ACC112 (cell line): Measurements from ENCODE around the gene UBE2D1.

Experiments
- H2AFZ ChIP-seq: fragments of 200-600 bp; sonication (generic); one replicate; pipeline ENCODE4 v1.6.0; 2017; ENCODE audit warnings: antibody characterized with exemption, low read length; ENCODE audit not compliant: unreplicated experiment
- H3K27ac ChIP-seq: fragments of 200-600 bp; sonication (generic); 2 replicates; pipeline ENCODE4 v1.5.1; 2014; ENCODE audit warnings: low read depth, mild to moderate bottlenecking, antibody characterized with exemption, low read length, moderate library complexity
- H3K27me3 ChIP-seq: fragments of 200-600 bp; sonication (generic); 2 replicates; pipeline ENCODE4 v1.6.1; 2014; ENCODE audit warnings: mild to moderate bottlenecking, antibody characterized with exemption, low read length, moderate library complexity, mixed read lengths; ENCODE audit not compliant: insufficient read depth
- H3K36me3 ChIP-seq: fragments of 200-600 bp; sonication (generic); 2 replicates; pipeline ENCODE4 v1.6.1; 2016; ENCODE audit warnings: mild to moderate bottlenecking, antibody characterized with exemption, low read length, moderate library complexity, mixed read lengths; ENCODE audit not compliant: insufficient read depth
- H3K4me1 ChIP-seq: fragments of 200-600 bp; sonication (generic); one replicate; pipeline ENCODE4 v1.6.1; 2016; ENCODE audit warnings: low read length, mixed read lengths; ENCODE audit not compliant: insufficient read depth, unreplicated experiment, control insufficient read depth
- H3K4me3 ChIP-seq: fragments of 200-600 bp; sonication (generic); 2 replicates; pipeline ENCODE4 v1.5.1; 2014; ENCODE audit warnings: mild to moderate bottlenecking, low read depth, low read length
- H3K79me2 ChIP-seq: fragments of 200-600 bp; sonication (generic); one replicate; pipeline ENCODE4 v1.6.0; 2016; ENCODE audit warnings: low read length; ENCODE audit not compliant: control insufficient read depth, unreplicated experiment, insufficient read depth

The UBE2D1 gene

DNA sequence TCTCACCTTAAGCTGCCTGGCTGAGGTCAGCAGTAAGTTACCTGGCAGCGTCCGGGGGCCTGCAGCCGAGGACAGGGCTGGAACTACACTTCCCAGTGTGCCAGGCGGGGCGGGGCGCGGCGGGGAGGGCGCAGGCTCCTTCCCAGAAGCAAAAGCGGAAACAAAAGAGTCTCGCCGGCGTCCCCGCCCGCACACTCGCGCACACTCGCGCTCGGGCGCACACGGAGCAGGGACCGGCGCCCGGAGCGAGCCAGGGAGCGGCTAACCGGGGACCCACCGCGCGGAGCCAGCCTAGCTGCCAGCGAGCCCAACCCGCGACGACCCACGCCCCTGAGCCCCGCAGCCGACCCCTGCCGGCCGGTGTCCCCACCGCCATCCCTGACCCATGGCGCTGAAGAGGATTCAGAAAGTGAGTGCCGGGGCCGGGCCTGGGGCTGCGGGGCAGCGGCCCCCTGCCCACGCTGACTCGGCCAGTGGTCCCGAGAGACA is at the start of gene UBE2D1:
UBE2D1 (plus strand) TSS at position 190 of the 489 bp plus-strand sequence; CDS start at position 386, 196 bp downstream.
- Histone ChIP-seq H3K27me3 (peaks cover 17% of the 10 kb centered on the region; the same call in 1 of the 2 replicates), H2AFZ (peak within 1 kb of the TSS; percentile 74), H3K4me1 (peaks cover 6% of the 10 kb centered on the region), H3K79me2 (peaks cover 31% of the 10 kb centered on the region), H3K27ac (no peak within 1 kb of the TSS), H3K36me3 (no peaks in the 10 kb centered on the region), H3K4me3 (peak within 1 kb of the TSS; percentile 93)

DNA sequence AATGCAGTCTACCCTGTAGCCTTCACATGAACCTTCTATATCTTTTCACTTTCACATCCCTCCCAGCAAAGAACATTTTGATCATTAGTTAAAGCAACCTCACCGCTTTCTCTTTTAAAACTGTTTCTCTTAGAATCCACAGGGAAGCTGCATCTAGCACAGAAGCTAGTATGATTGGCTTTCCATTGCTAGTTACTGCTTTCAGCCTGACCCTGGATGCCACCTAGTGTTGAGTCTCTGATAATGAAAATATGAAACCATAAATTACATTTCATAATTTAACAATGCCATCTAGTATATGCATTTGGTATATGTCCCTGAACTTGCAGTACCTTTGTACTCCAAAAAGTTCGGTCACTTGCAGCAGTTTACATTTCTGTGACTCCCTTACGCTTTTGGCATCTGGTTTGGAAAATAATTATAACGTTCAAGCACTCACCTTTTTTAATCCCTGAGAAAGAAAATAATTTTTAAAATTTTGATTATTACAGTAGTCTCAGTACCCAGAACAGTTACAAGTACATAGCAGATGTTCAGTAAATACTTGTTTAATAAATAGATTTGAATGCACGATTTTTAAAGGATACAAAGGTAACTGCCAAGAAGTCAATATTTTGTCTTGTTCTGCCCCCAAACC is 43.1 kb upstream of the UBE2D1 start:
- no peak overlapping the region for H3K27ac ChIP-seq
- H3K27me3 ChIP-seq: no peaks in the 10 kb centered on the region
- H3K4me1 ChIP-seq: no peaks in the 10 kb centered on the region
- H3K4me3 ChIP-seq: no peak overlapping the region
- H2AFZ ChIP-seq: no peak overlapping the region
- no peaks in the 10 kb centered on the region for H3K79me2 ChIP-seq
- H3K36me3 ChIP-seq: no peaks in the 10 kb centered on the region

DNA sequence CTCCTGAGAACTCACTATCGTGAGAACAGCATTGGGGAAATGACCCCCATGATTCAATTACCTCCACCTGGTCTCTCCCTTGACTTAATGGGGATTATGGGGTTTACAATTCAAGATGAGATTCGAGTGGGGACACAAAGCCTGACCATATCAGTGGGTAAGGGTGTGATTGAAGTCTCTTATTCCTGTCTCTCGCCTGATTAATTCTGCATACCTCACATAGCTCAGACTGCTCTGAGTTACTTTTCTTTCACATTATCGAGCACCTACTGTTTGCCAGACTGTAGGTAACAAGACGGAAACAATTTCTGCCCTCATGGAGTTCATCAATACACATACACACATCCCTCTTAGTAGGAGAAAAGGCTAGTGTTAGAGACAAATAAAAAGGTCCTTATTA is 40.8 kb upstream of the UBE2D1 start:
- Histone ChIP-seq H3K79me2 (no peaks in the 10 kb centered on the region), H2AFZ (no peak overlapping the region)

DNA sequence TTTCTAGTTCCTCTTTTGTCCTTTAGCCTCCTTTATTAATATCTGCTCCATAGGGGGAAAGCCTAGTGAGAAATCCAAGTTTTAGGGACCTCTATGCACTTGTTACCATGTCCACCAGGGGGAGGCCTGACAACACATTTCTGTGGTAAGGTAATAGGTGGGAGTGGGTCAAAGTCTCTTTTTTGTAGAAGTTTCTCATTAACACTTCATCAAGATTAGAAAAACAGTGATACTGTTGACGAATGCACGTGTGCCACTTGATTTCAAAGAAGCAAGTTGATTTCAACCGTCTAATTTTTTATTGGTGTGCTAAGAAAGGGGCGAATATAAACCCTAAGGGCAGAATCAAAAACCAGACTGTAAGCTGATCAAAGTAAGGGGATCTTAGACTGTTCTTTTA is 35.2 kb upstream of the UBE2D1 start:
- no peak overlapping the region for H3K4me3 ChIP-seq

More for the DNA sequence above, 40.8 kb upstream of the UBE2D1 start:
- no peaks in the 10 kb centered on the region for H3K36me3 ChIP-seq
- H3K4me3 ChIP-seq: no peak overlapping the region
- H3K4me1 ChIP-seq: no peaks in the 10 kb centered on the region
- no peak overlapping the region for H3K27ac ChIP-seq
- no peaks in the 10 kb centered on the region for H3K27me3 ChIP-seq

DNA sequence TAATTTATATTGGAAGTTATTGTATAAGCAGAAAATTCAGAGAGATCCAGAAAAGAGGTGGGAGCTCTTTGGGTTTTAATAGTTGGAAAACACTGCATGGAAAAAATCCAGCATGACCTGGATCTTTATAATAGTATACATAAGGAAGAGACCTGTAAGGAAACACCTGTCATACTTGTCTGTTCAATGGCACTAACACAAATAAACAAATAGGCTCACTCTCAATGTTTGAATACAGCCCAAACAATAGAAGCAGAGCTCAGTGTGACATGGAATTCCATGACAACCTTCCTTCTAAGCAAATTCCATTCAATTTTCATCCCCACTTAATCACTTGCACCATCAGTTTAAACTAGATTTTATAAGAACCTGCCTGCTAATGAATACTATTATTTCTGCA is 34.1 kb upstream of the UBE2D1 start:
- Histone ChIP-seq H3K36me3 (no peaks in the 10 kb centered on the region), H3K27me3 (peaks cover 23% of the 10 kb centered on the region), H3K79me2 (no peaks in the 10 kb centered on the region), H2AFZ (no peak overlapping the region), H3K27ac (no peak overlapping the region), H3K4me3 (no peak overlapping the region), H3K4me1 (no peaks in the 10 kb centered on the region)

More for the DNA sequence above, 35.2 kb upstream of the UBE2D1 start:
- H2AFZ ChIP-seq: no peak overlapping the region
- no peaks in the 10 kb centered on the region for H3K79me2 ChIP-seq
- no peak overlapping the region for H3K27ac ChIP-seq
- H3K27me3 ChIP-seq: peaks cover 20% of the 10 kb centered on the region
- no peaks in the 10 kb centered on the region for H3K4me1 ChIP-seq
- H3K36me3 ChIP-seq: no peaks in the 10 kb centered on the region

DNA sequence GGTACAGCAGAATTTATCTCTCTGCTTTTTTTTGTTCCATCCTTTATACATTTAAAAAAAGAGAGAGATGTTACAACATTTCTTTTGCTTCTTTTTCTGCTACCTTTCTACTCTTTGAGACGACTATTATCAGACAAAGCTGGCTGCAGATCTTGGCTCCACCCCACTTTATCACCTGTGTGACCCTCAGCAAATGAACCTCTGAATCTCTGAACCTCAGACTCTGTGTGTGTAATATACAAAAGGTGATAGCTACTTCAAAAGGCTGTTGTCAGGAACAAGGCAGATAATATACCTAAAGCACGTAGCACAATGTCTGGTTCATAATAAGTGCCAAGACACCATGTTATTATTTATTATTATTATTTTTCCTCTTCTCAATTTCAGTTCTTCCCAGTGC is 32.6 kb upstream of the UBE2D1 start:
- no peaks in the 10 kb centered on the region for H3K4me1 ChIP-seq
- H3K27ac ChIP-seq: no peak overlapping the region
- H2AFZ ChIP-seq: no peak overlapping the region
- no peak overlapping the region for H3K4me3 ChIP-seq
- no peaks in the 10 kb centered on the region for H3K79me2 ChIP-seq
- no peaks in the 10 kb centered on the region for H3K36me3 ChIP-seq
- peaks cover 35% of the 10 kb centered on the region for H3K27me3 ChIP-seq

DNA sequence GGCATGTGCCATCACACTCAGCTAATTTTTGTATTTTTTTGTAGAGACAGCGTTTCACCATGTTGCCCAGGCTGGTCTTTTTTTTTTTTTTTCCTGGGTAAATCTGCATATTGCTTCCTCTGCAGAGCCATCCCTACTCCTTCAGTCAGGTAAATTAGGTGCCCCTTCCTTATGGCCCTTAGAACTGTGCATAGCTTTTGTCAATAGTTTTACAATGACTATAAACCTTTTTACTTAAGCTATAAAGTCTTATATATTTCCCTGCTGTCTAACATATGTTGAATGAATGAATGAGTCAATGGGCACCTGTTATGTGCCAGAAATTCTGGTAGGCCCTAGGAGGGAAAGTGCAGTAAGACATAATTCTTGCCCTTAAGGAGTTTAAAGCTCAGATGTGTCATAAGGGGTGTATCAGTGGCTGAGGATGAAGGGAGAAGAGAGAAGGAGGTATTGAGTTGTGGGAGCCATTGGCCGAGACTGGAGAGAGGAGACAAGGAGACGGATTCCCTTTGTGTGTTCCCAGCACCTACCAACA is 30.6 kb upstream of the UBE2D1 start:
- no peak overlapping the region for H2AFZ ChIP-seq
- no peak overlapping the region for H3K27ac ChIP-seq
- H3K4me1 ChIP-seq: no peaks in the 10 kb centered on the region
- no peaks in the 10 kb centered on the region for H3K36me3 ChIP-seq
- no peak overlapping the region for H3K4me3 ChIP-seq
- H3K27me3 ChIP-seq: peaks cover 42% of the 10 kb centered on the region
- H3K79me2 ChIP-seq: no peaks in the 10 kb centered on the region

DNA sequence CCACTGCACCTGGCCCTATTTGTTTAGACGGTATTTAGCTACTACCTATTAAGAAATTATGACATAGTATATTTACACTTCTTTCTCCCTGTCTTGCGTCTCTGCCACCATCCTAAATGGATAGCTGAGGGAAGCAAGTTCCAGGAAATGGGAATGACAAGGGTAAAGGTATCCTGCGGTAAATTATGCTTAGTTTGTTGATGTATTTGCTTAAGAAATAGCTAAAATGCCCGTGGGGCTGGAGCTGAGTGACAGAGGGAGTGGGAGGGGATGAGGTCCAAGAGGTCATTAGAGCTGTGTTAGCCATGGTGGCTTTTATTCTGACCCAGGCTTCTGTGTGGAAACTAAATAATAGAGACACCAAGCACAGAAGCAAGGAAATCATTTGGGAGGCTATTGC is 29.0 kb upstream of the UBE2D1 start:
- H3K36me3 ChIP-seq: no peaks in the 10 kb centered on the region
- no peak overlapping the region for H3K27ac ChIP-seq
- H3K79me2 ChIP-seq: no peaks in the 10 kb centered on the region
- H3K4me1 ChIP-seq: no peaks in the 10 kb centered on the region
- no peak overlapping the region for H3K4me3 ChIP-seq
- no peak overlapping the region for H2AFZ ChIP-seq
- peaks cover 40% of the 10 kb centered on the region for H3K27me3 ChIP-seq

DNA sequence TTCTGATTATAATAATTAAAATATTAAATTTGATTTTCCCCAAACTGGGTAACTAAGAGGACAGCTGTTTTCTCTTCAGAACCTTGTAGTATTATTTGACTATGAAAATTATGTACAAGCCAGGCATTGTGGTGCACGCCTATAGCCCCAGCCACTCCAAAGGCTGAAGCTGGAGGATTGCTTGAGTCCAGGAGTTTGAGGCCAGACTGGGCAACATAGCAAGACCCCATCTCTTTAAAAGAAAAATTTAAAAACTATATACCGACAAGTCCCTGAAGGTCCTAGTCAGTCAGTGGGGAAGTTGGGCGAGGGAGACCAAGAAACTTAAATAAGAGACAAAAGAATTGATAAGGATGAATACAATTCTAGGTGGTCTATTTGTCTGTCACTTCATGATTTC is 27.1 kb upstream of the UBE2D1 start:
- peaks cover 23% of the 10 kb centered on the region for H3K27me3 ChIP-seq
- no peaks in the 10 kb centered on the region for H3K36me3 ChIP-seq

DNA sequence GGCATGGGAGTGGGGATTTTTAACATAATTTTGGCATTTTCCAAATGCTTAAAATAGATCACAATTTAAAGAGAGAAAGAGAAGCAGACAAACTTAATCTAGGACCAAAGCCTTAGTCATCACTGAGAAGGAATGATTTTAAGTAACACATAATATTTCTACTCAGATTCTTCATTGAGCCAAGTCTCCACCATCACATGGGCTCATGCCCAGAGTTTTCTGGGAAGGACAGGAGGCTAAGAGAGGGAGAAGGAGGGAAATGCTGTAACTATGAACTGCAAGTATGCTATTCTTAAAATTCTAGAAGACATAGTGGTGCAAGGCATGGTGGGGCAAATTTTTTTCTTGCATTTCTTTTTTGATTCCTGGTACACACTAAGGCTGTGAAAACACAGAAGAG is 23.8 kb upstream of the UBE2D1 start:
- no peaks in the 10 kb centered on the region for H3K79me2 ChIP-seq
- peaks cover 15% of the 10 kb centered on the region for H3K27me3 ChIP-seq
- H3K4me3 ChIP-seq: no peak overlapping the region
- H3K27ac ChIP-seq: no peak overlapping the region
- H3K4me1 ChIP-seq: no peaks in the 10 kb centered on the region
- no peaks in the 10 kb centered on the region for H3K36me3 ChIP-seq
- no peak overlapping the region for H2AFZ ChIP-seq

More for the DNA sequence above, 27.1 kb upstream of the UBE2D1 start:
- Histone ChIP-seq H3K4me1 (no peaks in the 10 kb centered on the region), H3K27ac (no peak overlapping the region), H3K79me2 (no peaks in the 10 kb centered on the region), H3K4me3 (no peak overlapping the region), H2AFZ (no peak overlapping the region)

DNA sequence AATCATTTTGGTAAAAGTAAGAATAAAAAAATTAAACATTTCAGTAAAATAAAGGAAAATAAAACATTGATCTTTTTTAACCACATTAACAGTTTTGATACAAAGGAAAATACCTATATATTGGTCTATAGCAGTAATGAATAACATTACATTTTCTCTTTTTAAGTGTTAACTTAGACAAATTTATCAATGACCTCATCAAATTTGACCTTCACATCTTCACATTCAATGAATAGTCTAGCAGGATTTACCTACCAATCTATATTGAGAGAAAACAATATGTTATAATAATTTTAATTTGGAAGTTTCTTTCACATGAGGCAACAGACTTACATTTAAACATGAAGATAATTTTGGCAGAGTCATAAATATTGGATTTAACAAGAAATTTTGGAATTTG is 17.9 kb upstream of the UBE2D1 start:
- no peaks in the 10 kb centered on the region for H3K79me2 ChIP-seq
- no peaks in the 10 kb centered on the region for H3K4me1 ChIP-seq
- no peaks in the 10 kb centered on the region for H3K36me3 ChIP-seq
- no peak overlapping the region for H3K27ac ChIP-seq
- no peaks in the 10 kb centered on the region for H3K27me3 ChIP-seq
- no peak overlapping the region for H2AFZ ChIP-seq
- H3K4me3 ChIP-seq: no peak overlapping the region
